Measurements from ENCODE around the gene FAM174A.
"Not testable (repeated sequence)": the region's sequence is repeated elsewhere in the genome, so short reads cannot be mapped to it uniquely, and the experiment has no call there.

Gene FAM174A

DNA sequence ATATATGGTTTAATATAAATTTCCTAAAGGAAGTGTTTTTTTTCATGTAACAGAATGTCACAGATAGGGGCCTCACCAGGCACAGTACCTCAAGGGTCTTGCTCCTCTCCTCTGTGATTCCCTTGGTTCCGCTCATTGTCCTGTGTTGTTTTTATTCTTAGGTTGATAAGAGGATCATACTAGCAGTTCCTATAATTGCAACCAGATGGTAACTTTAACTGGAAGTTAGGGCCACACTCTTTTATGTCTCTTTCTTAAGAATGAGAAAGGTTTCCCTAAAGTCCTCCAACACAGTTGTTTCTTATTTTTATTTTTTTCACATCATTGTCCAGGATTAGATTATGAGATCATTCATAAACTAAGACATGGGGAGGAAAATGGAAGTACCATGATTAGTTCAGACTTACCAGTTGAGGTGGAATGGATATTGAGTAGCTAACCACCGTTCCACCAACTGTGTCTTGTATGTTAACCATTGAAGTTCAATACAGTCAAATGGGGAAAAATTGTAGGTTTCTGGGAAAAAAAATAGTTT, 41.1 kb downstream of the FAM174A start:
- DNase-seq, result no peak

DNA sequence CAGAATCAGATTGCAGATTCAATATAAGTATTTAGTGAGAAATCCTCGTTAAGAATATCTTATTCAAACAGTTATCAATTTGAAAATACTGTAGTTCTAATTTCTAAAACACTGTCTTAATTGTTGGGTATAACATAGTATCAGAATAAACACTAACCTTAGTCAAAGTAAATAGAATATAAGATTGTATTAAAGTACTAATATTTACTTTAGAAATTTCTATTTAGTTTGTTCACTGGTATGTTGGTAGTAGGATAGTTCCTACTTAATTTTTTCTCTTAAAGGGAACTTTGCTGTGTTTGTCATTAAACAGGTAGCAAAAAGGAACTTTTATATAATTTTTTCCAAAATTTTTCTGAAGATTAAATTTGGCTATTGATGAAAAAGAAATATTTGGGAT, 42.3 kb downstream of the FAM174A start:
- no peak for DNase-seq

DNA sequence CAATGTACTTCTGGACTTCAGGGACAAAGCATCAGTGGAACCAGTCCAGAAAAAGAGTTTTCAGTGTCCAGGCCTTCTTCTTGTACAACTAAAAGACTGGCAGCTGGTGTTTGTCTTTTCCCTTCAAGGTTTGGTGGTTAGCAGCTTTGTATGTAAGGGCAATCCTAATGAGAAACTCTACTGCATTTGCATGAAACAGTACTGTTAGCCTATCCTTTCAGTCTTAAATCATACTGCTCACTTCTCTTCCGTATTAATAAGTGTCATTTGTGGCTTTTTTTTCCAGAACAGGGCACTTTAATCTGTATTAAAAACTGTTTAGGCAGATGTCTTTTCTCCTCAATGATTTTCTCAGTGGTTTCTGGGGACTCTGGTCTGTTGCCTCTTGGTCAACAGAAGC, 48.9 kb downstream of the FAM174A start:
- no peak for DNase-seq

DNA sequence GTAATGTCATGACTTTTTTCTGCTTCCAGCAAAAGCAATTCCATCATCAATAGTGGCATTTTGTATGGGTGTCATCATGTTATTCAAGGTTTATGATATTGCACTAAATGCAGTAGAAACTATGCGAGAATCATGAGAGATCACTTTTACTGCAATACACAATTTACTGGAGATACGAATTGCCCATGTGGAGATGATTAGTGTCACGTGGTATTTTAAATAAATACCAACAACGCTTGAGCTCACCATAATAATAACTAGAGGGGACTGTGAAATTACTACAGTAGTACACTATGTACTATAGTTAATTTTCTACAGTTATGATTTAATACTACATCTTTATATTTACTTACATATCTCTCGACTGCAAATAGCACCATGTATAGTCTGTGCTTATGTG, 49.7 kb downstream of the FAM174A start:
- DNase-seq, result no peak

DNA sequence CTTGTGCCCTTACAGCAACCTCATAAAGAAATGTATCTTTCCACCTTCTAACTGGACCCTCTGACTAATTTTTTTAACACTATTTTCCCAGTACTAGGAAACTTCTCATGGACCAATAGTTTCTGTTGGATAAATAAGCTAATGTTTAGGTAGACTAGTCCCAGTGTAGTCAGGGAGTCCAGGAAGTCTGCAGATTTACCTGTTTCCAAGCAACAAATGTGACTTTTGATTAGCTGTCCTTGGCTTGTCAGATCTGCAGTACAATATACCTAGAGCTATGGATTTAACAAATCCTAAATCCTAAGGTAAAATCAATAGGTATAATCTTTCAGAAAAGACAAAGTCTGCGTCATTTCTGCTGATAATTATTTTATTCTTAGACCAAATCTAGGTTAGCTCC, 55.7 kb downstream of the FAM174A start:
- DNase-seq, result no peak

DNA sequence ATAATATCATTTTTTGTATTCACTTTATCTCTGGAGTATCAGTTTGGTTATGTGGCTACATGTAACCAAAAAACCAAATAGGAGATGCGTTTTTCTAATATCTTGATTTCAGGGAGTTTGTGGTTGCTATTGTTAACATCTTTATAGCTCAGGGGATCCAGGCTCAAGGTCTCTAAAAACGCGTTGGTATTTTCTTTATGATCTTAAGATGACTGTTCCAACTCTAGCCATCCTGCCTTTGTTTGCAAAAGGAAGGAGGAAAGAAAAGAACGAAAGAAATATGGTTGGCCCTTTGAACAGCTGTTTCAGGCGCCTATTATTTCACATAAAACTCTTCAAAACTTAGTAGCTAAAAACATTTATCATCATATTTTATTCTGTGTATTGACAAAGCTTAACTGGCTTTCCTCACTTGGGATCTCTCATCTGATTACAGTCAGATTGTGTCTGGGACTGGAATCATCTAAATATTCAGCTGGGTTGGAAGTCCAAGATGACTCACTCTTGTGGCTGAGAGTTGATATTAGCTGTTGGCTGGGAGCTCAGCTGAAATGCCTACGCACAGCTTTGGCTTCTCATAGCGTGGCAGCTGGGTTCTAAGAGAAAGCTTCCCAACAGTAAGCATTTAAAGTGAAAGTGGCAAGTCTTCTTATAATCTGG, 60.1 kb downstream of the FAM174A start:
- DNase-seq, result peak; percentile 63

DNA sequence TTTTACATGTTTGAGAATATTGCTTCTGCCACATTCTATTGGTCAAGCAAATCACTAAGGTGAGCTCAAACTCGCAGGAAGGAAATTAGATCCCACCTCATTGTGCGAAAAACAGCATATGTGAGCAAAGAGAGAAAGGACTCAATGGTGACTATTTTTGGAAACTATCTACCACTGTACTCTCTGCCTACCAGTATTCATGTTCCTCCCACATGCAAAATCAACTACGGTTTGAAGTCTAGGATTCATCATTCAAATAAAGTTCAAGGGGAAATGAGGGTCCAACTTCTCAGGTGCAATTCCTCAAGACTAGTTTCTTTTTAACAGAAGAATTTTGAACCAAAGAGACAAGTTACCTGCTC, 60.6 kb downstream of the FAM174A start:
- DNase-seq, result no peak

DNA sequence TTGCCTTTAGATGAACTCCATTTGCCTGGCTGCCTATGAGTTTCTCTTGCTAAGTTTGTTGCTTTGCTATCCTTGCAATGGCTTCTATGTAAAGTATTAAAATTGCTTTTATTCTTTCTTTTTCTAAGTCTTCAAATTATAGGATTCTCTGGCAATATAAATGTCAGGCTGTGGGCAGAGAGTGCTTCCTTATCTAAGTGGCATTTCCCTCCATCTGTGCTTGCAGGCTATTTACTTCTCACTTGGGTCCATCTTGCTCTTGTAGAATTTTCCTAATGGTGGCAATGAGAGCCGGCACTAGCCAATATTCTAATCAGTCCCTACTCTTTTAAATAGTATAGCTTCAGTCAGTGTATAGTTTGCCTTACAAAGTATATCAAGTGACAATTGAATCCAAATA, 63.3 kb downstream of the FAM174A start:
- no peak for DNase-seq

DNA sequence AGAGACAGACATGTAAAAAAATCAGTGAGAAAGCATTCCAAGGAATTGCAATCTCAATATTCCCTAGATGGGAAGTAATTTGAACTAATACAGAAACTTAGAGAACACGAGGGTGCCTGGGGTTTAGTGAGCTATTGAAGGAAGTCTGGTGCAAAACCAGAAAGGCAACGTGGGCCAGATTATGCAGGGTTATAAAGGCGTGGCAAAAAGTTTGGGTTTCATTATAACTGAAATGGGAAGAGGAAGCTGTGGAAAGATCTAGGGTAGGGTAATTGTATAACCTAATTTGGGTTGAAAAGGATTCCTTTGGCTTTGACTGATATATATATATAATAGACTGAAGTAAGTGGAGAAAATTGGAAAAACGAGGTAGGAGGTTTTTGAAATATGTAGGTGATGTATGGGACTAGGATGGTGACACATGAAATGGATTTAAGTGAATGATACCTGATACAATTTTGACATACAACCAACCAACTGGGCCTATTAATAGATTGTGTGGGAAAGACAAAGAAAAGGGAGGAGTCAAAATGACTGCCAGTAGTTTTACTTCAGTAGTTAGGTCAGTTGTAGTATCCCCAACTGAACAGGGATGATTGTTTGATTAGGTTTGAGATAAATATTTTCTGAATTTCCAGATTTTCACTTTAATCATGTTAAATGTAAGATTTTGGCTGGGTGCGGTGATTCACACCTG, 65.3 kb downstream of the FAM174A start:
- no peak for DNase-seq

DNA sequence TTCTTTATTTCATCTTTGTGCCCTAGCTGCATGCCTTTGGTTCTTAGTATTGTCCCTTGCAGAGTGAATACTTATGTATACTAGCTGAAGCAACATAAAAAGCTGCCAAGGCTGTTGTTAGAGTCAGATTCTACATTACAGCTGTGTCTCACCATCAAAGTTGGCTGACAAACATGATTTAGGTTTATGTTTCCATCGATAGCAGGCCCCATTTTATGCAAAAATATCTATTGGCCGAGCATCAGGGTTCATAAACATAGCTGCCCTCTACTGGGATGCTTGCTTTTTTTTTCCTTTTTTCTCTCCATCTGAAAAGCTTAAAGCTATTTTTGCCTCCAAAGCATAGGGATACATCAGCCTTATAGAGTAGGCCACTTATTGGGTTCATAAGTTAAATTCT, 68.0 kb downstream of the FAM174A start:
- no peak for DNase-seq

DNA sequence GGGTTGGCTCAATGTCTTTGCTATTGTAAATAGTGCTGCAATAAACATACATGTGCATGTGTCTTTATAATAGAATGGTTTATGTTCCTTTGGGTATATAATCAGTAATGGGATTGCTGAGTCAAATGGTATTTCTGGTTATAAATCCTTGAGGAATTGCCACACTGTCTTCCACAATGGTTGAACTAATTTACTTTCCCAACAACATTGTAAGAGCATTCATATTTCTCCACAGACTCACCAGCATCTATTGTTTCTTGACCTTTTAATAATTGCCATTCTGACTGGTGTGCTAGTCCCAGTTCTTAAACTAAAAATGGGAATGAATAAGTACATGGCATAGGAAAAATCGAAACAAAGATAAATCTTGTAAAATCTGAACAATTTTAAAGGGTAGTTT, 68.8 kb downstream of the FAM174A start:
- DNase-seq, result not testable (repeated sequence)

DNA sequence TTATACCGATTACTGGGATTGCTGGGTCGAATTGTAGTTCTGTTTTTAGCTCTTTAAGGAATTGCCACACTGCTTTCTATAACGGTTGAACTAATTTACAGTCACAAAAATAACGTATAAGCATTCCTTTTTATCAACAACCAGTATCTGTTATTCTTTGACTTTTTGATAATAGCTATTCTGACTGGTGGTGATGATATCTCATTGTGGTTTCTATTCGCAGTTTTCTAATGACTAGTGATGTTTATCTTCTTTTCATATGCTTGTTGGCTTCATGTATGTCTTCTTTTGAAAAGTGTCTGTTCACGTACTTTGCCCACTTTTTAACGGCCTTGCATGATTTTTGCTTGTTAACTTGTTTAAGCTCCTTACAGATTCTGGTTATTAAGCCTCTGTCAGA, 74.4 kb downstream of the FAM174A start:
- no peak for DNase-seq

DNA sequence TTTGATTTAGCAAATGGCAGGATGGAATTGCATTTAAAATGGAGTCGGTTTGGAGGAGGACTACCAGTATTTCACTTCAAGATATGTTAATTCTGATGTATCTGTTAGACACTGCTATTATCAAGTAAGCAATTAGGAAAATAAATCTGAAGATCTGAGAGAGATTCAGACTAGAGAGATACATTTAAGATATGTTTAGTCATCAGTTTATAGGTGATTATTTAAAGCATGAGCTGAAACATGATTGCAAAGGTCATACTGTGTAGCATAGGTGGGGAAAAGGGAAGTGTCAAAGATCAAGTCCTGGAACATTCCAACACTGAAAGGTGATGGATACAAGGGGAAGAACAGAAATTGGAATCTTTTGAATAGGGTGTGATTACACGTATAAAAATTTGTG, 79.1 kb downstream of the FAM174A start:
- DNase-seq, result no peak

DNA sequence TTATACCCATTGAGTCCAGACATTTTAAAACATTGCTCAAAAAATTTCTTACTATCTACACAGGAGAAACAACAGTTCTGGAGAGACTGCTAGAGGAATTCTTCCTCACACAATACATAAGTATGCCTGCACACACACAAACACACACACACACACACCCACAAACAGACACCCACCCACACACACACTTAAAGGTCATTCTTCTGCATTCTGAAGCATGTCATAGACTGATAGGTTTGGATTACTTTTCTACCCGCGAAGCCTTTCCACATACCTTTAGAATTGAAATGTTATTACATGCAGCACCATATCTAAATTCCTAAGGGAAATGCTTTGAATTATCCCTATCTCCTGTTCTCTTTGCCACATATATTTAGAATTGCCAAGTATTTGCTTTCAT, 80.2 kb downstream of the FAM174A start:
- DNase-seq, result no peak

DNA sequence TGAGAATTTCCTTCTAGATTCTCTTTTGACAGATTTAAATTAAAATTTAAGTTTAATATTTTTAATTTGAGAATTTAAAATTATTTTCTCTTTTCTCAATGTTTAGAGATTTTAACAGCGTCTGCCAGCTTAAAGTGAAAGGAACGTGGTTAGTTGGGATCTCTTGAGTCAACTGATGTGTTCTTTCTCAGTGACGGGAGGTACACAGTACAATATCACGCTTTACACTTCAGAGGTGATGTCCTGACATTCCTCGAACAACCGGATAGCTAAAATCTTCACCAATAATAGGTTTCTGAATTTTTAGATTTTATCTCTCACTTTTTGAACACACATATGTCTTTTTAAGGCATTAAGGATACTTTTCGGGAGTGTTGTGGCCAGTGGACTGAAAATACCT, 81.1 kb downstream of the FAM174A start:
- DNase-seq, result no peak

DNA sequence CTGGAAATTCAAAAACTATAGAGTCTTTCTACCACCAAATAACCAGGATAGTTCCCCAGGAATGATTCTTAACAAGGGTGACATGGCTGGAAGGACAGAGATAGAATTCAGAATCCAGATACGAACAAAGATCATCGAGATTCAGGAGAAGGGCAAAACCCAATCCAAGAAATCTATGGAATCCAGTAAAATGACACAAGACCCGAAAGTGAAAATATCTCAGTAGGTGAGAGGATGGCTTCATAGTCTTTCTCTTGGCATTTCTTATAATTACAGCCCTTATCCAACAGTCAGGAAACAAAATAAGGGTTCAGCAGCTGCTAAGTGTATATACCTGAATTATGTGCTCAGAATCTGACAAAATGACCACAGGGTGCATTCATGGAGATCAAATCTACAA, 81.8 kb downstream of the FAM174A start:
- no peak for DNase-seq

DNA sequence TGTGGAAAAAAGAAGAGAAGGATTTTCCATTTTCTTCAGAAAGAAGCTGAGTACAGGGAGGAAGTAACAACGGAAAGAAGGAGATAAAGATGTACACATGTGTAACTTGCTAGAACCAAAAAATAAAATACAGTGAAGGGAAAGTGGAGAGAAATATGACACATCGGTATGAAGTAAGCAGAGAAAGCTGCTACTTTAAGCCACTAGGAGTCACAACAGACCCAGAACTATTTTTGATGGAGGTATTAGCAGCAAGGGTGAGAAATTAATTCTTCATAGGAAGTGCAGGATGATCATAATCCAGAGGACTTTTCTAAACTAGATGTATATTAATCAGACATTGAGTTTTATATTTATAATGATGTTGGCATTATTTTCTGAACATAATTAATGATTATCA, 88.5 kb downstream of the FAM174A start:
- peak; percentile 37 for DNase-seq

DNA sequence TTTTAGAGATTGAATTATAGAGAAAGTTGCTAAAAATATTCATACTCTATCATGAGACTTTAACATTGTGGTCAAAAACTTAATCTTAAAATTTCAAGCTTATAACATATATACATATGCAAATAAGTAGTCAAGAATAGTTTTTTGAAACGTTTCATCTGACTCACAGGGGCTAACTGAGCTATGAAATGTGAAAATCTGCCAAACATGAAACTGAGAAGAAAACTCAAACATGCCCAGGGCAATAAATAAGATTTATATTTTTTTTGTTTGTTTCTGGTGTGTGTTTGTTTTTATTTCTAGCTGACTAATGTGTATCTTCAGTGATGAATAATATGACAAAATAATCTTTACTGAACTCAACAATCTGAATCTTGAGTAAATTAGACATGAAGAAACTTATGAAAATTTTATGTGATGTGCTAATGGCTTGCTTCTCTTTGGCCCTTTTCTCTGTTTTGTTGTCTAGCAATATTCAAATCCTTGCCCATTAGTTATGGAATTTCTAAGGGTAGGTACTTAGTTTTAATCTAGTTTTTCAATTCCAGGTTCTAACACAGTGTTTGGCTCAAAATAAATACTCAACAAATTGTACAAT, 99.9 kb downstream of the FAM174A start:
- no peak for DNase-seq

Data from kidney glomerular epithelial cell (primary cell).